Spleen (tissue), 7 donors: ENCODE data around the gene PBRM1.

ENCODE experiments used
- POLR2AphosphoS5 ChIP-seq, 3 donors: sonication (generic); formaldehyde crosslinking; IDR thresholded peaks; one replicate each; pipeline ENCODE4 v1.5.1; 2017; ENCODE audit warnings: antibody characterized with exemption in 3 of 3
- TF ChIP-seq, protein P1 (sequence below), 11 experiments: fragments of 200-600 bp in 7 of 11; fragments of 450-650 bp in 4 of 11; sonication (generic) in 4 of 11; IDR thresholded peaks in 8 of 11; conservative IDR thresholded peaks in 3 of 11; 1 replicate in 7 of 11; 2 replicates in 4 of 11; pipeline versions ENCODE4 v1.4.0 to v1.8.0; 2016 to 2021; ENCODE audit warnings: antibody characterized with exemption in 11 of 11, inconsistent platforms in 4 of 11, mild to moderate bottlenecking in 1 of 11
- donor health status: DM: no; HTN: no; CAD: no; lungs with moderate emphysema.
- donor health status: DM: no; HTN: no; CAD: no.
- donor health status: DM: no; HTN: no; CAD: no.

DNA sequence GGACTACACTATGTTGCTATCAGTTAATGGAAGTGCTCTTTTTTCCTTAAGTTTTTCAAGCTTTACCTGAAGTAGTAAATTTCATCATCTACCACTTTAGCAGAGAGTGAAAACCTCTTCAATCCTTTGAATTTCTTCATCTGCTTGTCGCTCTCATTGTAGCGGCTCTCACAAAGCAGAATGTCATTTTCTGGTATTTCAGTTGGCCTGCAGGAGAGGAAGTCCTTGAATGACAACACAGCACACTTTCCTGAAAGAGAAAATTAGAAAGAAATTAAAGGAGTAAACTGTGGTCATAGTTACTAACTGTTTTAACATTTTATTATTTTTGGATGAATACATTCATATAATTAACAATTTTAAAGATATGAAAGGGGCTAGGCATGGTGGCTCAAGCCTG, 121.7 kb downstream of the PBRM1 start:
- TF ChIP-seq, protein P1, sequence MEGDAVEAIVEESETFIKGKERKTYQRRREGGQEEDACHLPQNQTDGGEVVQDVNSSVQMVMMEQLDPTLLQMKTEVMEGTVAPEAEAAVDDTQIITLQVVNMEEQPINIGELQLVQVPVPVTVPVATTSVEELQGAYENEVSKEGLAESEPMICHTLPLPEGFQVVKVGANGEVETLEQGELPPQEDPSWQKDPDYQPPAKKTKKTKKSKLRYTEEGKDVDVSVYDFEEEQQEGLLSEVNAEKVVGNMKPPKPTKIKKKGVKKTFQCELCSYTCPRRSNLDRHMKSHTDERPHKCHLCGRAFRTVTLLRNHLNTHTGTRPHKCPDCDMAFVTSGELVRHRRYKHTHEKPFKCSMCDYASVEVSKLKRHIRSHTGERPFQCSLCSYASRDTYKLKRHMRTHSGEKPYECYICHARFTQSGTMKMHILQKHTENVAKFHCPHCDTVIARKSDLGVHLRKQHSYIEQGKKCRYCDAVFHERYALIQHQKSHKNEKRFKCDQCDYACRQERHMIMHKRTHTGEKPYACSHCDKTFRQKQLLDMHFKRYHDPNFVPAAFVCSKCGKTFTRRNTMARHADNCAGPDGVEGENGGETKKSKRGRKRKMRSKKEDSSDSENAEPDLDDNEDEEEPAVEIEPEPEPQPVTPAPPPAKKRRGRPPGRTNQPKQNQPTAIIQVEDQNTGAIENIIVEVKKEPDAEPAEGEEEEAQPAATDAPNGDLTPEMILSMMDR (IDR thresholded peaks at IDR 0.05 in 8 of 11, conservative IDR thresholded peaks at IDR 0.05 in 3 of 11), result no peak
- TF ChIP-seq POLR2AphosphoS5 (IDR thresholded peaks at IDR 0.05), result no peak
